Measurements from ENCODE around the gene PTPN11. TPM values are rescaled to one million over a fixed set of nuclear protein-coding genes. Genes with fewer than 3 reads are reported as not detected.

Gene PTPN11
- total and polyA plus RNA-seq, 2 experiments from 2014 or later: 78.0 to 89.5 TPM

DNA sequence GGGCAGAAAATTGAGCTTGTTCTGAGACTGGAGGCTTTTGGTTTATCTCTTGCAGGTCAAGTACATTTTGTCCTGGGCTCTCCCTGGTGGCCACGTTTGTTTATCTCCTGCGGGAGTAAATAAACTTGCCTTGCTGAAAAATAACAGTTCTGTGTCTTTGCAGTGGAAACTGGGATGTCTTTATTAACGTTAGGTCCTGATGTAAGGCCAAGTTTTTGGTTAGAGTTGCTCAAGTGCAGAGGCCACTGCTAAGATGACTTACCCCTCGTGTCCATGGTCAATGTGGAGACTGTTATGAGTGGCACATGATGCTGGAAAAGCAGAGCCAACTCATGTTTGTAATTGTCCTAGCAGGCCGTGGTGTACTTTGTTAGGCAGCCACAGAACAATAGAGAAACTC lies 3.8 kb downstream of the PTPN11 start:
- H3K27me3 ChIP-seq (replicated peaks; ENCODE audit: insufficient read depth): no peaks in the 10 kb centered on the region
- H3K9me2 ChIP-seq (ENCODE audit: insufficient read depth): no peaks in the 10 kb centered on the region
- whole genome bisulfite sequencing, 2 experiments (ENCODE audit: low coverage in 1 of 2, low lambda C conversion rate in 2 of 2, missing lambda C conversion rate in 2 of 2): 15 to 24% methylated on average over 5 of the region's 5 CpGs
- 0 out of 2 replicates have a peak, but pooled peaks cover 4% of the 10 kb centered on the region for H4K20me1 ChIP-seq (ENCODE audit: insufficient read depth)
- no peak for TF ChIP-seq EZH2 (IDR thresholded peaks at IDR 0.05; ENCODE audit: insufficient read depth, poor library complexity, severe bottlenecking)
- H3K4me1 ChIP-seq (ENCODE audit: insufficient read depth): peaks cover 29% of the 10 kb centered on the region
- H3K4me2 ChIP-seq (ENCODE audit: unreplicated experiment): peak overlapping the region; percentile 12
- in situ Hi-C loops (cut with MboI): no loop called here
- H3K79me2 ChIP-seq (ENCODE audit: insufficient read depth): peaks cover 91% of the 10 kb centered on the region
- no peaks in the 10 kb centered on the region for H3K36me3 ChIP-seq (ENCODE audit: low read depth)
- no peak overlapping the region; the same call in 1 of the 2 replicates for H3K9ac ChIP-seq
- H3K4me3 ChIP-seq: no peak overlapping the region
- H3F3A ChIP-seq (ENCODE audit: insufficient read depth): peaks cover 17% of the 10 kb centered on the region
- H3K9me3 ChIP-seq (ENCODE audit: low read depth): no peaks in the 10 kb centered on the region
- DNase-seq: peak; percentile 56
- peak overlapping the region; percentile 21 for H3K27ac ChIP-seq
- H2AFZ ChIP-seq: no peak overlapping the region

DNA sequence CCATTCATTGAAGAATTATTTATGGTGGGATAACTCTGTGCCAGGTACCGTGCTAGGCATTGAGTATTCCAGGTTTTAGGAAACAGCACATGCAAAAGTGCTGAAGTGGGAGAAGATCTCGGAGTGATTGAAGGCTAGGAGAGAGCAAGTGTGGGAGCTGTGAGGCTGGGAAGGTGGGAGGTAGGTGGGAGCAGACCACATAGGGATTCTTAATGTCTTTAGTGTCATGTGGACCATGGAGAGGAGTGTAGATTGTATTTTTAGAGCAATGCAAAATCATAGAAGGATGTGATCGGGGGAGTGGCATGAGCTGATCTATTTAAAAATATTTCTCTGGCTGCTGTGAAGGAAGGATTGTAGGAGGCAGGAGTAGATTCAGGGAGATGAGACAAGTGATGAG lies 5.4 kb downstream of the PTPN11 start:
- H3K36me3 ChIP-seq (ENCODE audit: low read depth): no peaks in the 10 kb centered on the region
- in situ Hi-C loops (cut with MboI): no loop called here
- H4K20me1 ChIP-seq (ENCODE audit: insufficient read depth): peaks cover 10% of the 10 kb centered on the region; the same call in 1 of the 2 replicates
- peaks cover 98% of the 10 kb centered on the region for H3K79me2 ChIP-seq (ENCODE audit: insufficient read depth)
- 78 to 84% methylated on average over 3 of the region's 3 CpGs for WGBS, 2 experiments (ENCODE audit: low coverage in 1 of 2, low lambda C conversion rate in 2 of 2, missing lambda C conversion rate in 2 of 2)
- H3F3A ChIP-seq (ENCODE audit: insufficient read depth): peaks cover 17% of the 10 kb centered on the region; the same call in 1 of the 2 replicates
- H3K9ac ChIP-seq: no peak overlapping the region
- H3K4me3 ChIP-seq: no peak overlapping the region
- TF ChIP-seq EZH2phosphoT487 (IDR thresholded peaks at IDR 0.05; ENCODE audit: insufficient read depth, low read depth) (no peak), EZH2 (IDR thresholded peaks at IDR 0.05; ENCODE audit: insufficient read depth, poor library complexity, severe bottlenecking) (no peak)
- H2AFZ ChIP-seq: no peak overlapping the region
- no peak overlapping the region for H3K4me2 ChIP-seq (ENCODE audit: unreplicated experiment)
- no peaks in the 10 kb centered on the region for H3K27me3 ChIP-seq (replicated peaks; ENCODE audit: insufficient read depth)
- H3K9me3 ChIP-seq (ENCODE audit: low read depth): no peaks in the 10 kb centered on the region
- DNase-seq: no peak
- H3K9me2 ChIP-seq (ENCODE audit: insufficient read depth): no peaks in the 10 kb centered on the region
- no peak overlapping the region for H3K27ac ChIP-seq
- peaks cover 29% of the 10 kb centered on the region for H3K4me1 ChIP-seq (ENCODE audit: insufficient read depth)

DNA sequence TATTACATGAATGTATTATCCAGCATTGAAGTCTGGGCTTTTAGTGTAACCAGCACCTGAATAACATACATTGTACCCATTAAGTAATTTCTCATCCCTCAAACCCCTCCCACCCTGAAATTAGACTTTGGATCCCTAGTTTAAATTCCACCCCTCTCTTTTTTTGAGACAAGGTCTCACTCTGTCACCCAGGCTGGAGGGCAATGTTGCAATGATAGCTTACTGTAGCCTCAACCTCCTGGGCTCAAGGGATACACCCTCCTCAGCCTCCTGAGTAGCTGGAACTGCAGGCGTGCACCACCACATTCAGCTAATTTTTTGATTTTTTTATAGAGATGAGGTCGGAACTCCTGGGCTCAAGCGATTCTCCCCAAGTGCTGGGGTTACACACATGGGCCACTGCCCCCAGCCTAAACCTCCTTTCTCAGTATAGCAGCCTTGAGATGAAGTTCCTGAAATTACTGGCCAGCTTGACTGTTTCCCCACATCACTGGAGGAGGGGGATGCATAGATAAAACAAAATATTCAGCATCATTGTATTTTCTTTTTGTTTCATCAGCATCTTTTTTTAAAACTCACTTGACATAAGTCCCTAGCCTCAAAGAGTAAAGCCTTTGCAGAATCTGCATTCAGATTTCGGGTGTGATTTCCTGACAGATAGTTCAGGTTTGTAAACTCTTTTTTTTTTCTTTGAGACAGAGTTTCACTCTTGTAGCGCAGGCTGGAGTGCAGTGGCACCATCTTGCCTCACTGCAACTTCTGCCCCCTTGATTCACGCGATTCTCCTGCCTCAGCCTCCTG lies 7.0 kb downstream of the PTPN11 start:
- Histone ChIP-seq H3K4me2 (ENCODE audit: unreplicated experiment) (no peak overlapping the region), H2AFZ (no peak overlapping the region), H3K9ac (no peak overlapping the region), H3K9me2 (ENCODE audit: insufficient read depth) (no peaks in the 10 kb centered on the region), H3K27me3 (replicated peaks; ENCODE audit: insufficient read depth) (no peaks in the 10 kb centered on the region), H3K79me2 (ENCODE audit: insufficient read depth) (peaks cover 100% of the 10 kb centered on the region), H3K27ac (no peak overlapping the region), H3F3A (ENCODE audit: insufficient read depth) (0 out of 2 replicates have a peak, but pooled peaks cover 8% of the 10 kb centered on the region), H3K4me3 (no peak overlapping the region), H3K9me3 (ENCODE audit: low read depth) (no peaks in the 10 kb centered on the region), H3K4me1 (ENCODE audit: insufficient read depth) (peaks cover 19% of the 10 kb centered on the region), H4K20me1 (ENCODE audit: insufficient read depth) (peaks cover 13% of the 10 kb centered on the region), H3K36me3 (ENCODE audit: low read depth) (no peaks in the 10 kb centered on the region)
- in situ Hi-C loops (cut with MboI): no loop called here
- no peak for DNase-seq
- no peak for TF ChIP-seq EZH2phosphoT487 (IDR thresholded peaks at IDR 0.05; ENCODE audit: insufficient read depth, low read depth)
- TF ChIP-seq EZH2 (IDR thresholded peaks at IDR 0.05; ENCODE audit: insufficient read depth, poor library complexity, severe bottlenecking): no peak
- WGBS, 2 experiments (ENCODE audit: low coverage in 1 of 2, low lambda C conversion rate in 2 of 2, missing lambda C conversion rate in 2 of 2): 96 to 97% methylated on average over 7 of the region's 7 CpGs

DNA sequence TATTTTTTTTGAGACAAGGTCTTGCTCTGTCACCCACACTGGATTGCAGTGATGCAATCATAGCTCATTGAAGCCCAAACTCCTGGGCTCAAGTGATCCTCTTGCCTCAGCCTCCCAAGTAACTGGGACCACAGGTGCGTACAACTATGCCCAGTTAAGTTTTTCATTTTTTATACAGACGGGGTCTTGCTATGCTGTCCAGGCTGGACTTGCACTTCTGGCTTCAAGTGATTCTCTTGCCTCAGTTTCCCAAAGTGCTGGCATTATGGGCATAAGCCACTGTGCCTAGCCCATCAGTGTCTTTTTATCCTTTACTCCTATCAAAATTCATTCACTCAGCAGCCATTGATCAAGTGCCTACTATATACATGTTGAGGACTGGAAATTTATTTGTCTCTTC lies 9.0 kb downstream of the PTPN11 start:
- 88 to 95% methylated on average over 2 of the region's 2 CpGs for whole genome bisulfite sequencing, 2 experiments (ENCODE audit: low coverage in 1 of 2, low lambda C conversion rate in 2 of 2, missing lambda C conversion rate in 2 of 2)

More for the DNA sequence above, 9.0 kb downstream of the PTPN11 start:
- H3K9ac ChIP-seq: no peak overlapping the region
- no peaks in the 10 kb centered on the region for H3K36me3 ChIP-seq (ENCODE audit: low read depth)
- no peaks in the 10 kb centered on the region for H3K9me3 ChIP-seq (ENCODE audit: low read depth)
- H3K4me2 ChIP-seq (ENCODE audit: unreplicated experiment): no peak overlapping the region
- no peak overlapping the region for H2AFZ ChIP-seq
- H3K27me3 ChIP-seq (replicated peaks; ENCODE audit: insufficient read depth): no peaks in the 10 kb centered on the region
- H4K20me1 ChIP-seq (ENCODE audit: insufficient read depth): peaks cover 12% of the 10 kb centered on the region
- no peak overlapping the region for H3K4me3 ChIP-seq
- H3K27ac ChIP-seq: no peak overlapping the region
- TF ChIP-seq EZH2phosphoT487 (IDR thresholded peaks at IDR 0.05; ENCODE audit: insufficient read depth, low read depth) (no peak), EZH2 (IDR thresholded peaks at IDR 0.05; ENCODE audit: insufficient read depth, poor library complexity, severe bottlenecking) (no peak)
- DNase-seq: no peak
- no peaks in the 10 kb centered on the region for H3F3A ChIP-seq (ENCODE audit: insufficient read depth)
- peaks cover 100% of the 10 kb centered on the region for H3K79me2 ChIP-seq (ENCODE audit: insufficient read depth)
- in situ Hi-C loops (cut with MboI): no loop called here
- no peaks in the 10 kb centered on the region for H3K9me2 ChIP-seq (ENCODE audit: insufficient read depth)
- peaks cover 3% of the 10 kb centered on the region for H3K4me1 ChIP-seq (ENCODE audit: insufficient read depth)
